Kidney epithelial cell (primary cell): Measurements from ENCODE around the gene NUDT4. TPM values are rescaled to one million over a fixed set of nuclear protein-coding genes. Genes with fewer than 3 reads are reported as not detected.
"Not testable (repeated sequence)": the region's sequence is repeated elsewhere in the genome, so short reads cannot be mapped to it uniquely, and the experiment has no call there.

Source experiments
- DNase-seq: peaks from one replicate; pipeline ENCODE4 v3.0.0-alpha.2; 2010; ENCODE audit warnings: low read depth
- H3K27me3 ChIP-seq: 2 replicates; pipeline ENCODE4 v1.6.0; 2011; ENCODE audit warnings: low read length; ENCODE audit not compliant: control insufficient read depth, insufficient read depth
- H3K36me3 ChIP-seq: 2 replicates; pipeline ENCODE4 v1.5.1; 2011; ENCODE audit warnings: low read length; ENCODE audit not compliant: control insufficient read depth, insufficient read depth
- H3K4me3 ChIP-seq: 2 replicates; pipeline ENCODE4 v1.5.1; 2011; ENCODE audit warnings: low read depth, mild to moderate bottlenecking, control low read depth, low read length
- total RNA-seq: library from RNA; depleted of rRNA; stranded (reverse); fragments of >200 nt; gene quantifications from 2 replicates; pipeline ENCODE4 v1.2.3, GENCODE V29; 2015
- TF ChIP-seq, protein P1 (sequence below): IDR thresholded peaks from 2 replicates; pipeline ENCODE4 v1.5.1; 2011; ENCODE audit warnings: mild to moderate bottlenecking, moderate library complexity, low read length, control low read depth, inconsistent platforms; ENCODE audit not compliant: insufficient read depth, poor library complexity, severe bottlenecking

NUDT4 gene
- total RNA-seq, 1 donor from 2014 or later = 33.6 TPM

- no peaks in the 10 kb centered on the region for H3K36me3 ChIP-seq
- no peak overlapping the region for H3K4me3 ChIP-seq
- H3K27me3 ChIP-seq = no peaks in the 10 kb centered on the region
- TF ChIP-seq, protein P1, sequence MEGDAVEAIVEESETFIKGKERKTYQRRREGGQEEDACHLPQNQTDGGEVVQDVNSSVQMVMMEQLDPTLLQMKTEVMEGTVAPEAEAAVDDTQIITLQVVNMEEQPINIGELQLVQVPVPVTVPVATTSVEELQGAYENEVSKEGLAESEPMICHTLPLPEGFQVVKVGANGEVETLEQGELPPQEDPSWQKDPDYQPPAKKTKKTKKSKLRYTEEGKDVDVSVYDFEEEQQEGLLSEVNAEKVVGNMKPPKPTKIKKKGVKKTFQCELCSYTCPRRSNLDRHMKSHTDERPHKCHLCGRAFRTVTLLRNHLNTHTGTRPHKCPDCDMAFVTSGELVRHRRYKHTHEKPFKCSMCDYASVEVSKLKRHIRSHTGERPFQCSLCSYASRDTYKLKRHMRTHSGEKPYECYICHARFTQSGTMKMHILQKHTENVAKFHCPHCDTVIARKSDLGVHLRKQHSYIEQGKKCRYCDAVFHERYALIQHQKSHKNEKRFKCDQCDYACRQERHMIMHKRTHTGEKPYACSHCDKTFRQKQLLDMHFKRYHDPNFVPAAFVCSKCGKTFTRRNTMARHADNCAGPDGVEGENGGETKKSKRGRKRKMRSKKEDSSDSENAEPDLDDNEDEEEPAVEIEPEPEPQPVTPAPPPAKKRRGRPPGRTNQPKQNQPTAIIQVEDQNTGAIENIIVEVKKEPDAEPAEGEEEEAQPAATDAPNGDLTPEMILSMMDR = no peak
- no peak for DNase-seq
Observed at GRCh38 chr12:93408813-93409212, 31.1 kb downstream of the NUDT4 start.

DNA sequence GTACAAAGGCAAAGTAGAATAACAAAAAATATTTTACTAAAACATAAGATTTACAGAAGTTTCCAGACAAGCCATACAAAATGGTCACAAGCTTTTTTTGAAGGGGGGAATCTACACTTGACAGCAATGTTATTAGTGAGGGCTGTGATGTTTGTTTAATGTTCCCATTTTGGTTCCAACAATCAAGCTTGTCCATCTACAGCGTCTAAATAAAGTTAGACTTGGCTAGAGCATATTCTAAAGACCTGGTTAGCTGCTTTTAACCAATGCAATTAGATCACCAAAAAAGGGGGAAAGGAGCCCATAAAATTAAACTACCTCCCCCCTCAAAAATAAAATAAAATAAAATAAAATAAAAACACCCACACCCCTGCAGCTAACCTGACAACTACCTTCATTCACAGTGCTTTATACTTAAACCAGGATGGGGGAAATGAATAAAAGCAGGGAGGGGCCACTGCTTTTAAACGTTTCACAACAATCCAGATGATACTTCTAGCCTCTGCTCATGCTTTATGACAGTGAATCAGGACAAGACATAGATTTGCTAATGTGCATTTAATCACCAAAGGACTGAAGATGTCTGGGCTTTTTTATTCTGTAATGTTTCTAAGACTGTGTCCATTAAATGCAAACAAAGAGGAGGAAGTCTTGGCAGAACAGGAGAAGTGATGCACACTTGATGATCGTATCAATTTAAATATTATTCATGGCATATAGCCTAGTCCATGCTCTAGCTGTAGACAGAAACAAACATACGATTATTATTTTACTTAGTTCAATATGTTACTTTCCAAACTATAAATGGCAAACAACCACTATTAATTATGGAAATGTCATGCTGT lies 31.8 kb downstream of the NUDT4 start:
- H3K27me3 ChIP-seq, H3K4me3 ChIP-seq, H3K36me3 ChIP-seq, DNase-seq: not testable (repeated sequence)

DNA sequence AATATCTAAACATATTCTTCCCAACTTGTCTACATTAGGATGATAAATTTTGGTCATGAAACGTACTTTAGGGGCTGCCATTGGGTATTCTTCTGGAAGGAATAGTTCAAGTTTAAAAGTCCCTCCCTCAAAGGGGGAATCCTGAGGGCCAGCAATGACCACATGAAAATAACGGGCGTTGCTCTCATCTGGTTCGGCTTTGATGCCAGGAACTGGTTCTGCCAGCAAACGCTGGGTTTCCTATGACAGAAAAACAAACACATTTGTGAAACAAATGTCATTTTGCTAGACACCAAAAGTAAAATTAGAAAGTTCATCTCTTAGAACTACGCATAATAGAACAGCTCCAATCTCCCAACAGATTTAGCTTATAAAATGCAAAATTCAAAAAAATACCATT lies 33.3 kb downstream of the NUDT4 start:
- DNase-seq, H3K4me3 ChIP-seq, H3K27me3 ChIP-seq, H3K36me3 ChIP-seq: not testable (repeated sequence)

GRCh38 chr12:93412396-93412795 lies 34.7 kb downstream of the NUDT4 start:
- not testable (repeated sequence) for H3K4me3 ChIP-seq, H3K27me3 ChIP-seq, DNase-seq, H3K36me3 ChIP-seq

GRCh38 chr12:93413064-93413463 lies 35.3 kb downstream of the NUDT4 start:
- DNase-seq = no peak
- H3K36me3 ChIP-seq = no peaks in the 10 kb centered on the region
- TF ChIP-seq, protein P1 = no peak
- H3K27me3 ChIP-seq = no peaks in the 10 kb centered on the region
- no peak overlapping the region for H3K4me3 ChIP-seq

DNA sequence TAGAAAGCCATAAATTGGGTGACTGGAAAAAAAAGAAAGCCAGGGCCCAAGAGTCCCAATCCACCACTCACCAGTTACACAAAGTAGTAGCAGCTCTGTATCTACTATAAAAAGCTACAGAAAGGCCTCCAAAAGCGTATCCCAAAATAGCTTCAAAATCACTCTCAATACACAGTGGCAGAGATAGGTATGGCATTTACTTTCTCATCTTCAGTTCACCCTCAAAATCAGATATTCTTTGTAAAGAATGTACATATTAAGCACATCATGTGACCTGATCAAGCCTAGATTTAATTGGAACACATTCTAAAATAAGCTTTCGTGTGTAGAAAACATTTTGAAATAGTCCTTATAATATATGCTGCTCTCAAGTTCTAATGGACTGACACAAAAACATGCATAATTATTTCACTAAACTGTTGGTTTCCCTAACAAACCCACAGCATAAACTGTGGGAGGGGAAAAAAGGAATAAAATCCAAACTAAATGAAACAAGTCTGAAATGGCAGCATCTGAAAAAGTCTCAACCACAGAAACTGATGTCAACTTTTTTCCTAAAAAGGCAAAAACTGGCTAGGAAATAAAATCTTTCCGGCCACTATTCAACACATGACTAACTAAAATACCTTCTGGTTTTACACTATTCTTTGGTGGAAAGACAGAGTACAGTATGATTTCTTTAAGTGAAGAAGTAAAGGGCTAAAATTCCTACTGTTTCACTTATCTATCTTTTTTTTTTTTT lies 38.2 kb downstream of the NUDT4 start:
- Histone ChIP-seq H3K27me3 (no peaks in the 10 kb centered on the region), H3K4me3 (no peak overlapping the region), H3K36me3 (no peaks in the 10 kb centered on the region)
- TF ChIP-seq, protein P1 = no peak
- DNase-seq = no peak

GRCh38 chr12:93417967-93418480 lies 40.3 kb downstream of the NUDT4 start:
- H3K4me3 ChIP-seq = no peak overlapping the region
- H3K27me3 ChIP-seq = no peaks in the 10 kb centered on the region
- no peak for DNase-seq
- H3K36me3 ChIP-seq = no peaks in the 10 kb centered on the region
- TF ChIP-seq, protein P1 = no peak
